Hepatocyte (in vitro differentiated cells): ENCODE results near the gene DAAM2. TPM values are rescaled to one million over a fixed set of nuclear protein-coding genes. Genes with fewer than 3 reads are reported as not detected.

Experiments
- DNase-seq: peaks from one replicate; pipeline ENCODE4 v3.0.0-alpha.2; 2016; ENCODE audit warnings: low spot score
- H2AFZ ChIP-seq: fragments of 200-600 bp; sonication (generic); 2 replicates; pipeline ENCODE4 v1.6.0; 2016; ENCODE audit warnings: antibody characterized with exemption, mild to moderate bottlenecking
- H3K27ac ChIP-seq: fragments of 200-600 bp; sonication (generic); 2 replicates; pipeline ENCODE4 v1.5.1; 2016; ENCODE audit warnings: mild to moderate bottlenecking
- H3K27me3 ChIP-seq: fragments of 200-600 bp; sonication (generic); 2 replicates; pipeline ENCODE4 v1.6.1; 2016
- H3K36me3 ChIP-seq: fragments of 200-600 bp; sonication (generic); replicated peaks from 2 replicates; pipeline ENCODE4 v1.5.1; 2016; ENCODE audit warnings: low read depth; ENCODE audit not compliant: insufficient read depth
- H3K4me1 ChIP-seq: fragments of 200-600 bp; sonication (generic); 2 replicates; pipeline ENCODE4 v1.5.1; 2016; ENCODE audit warnings: mild to moderate bottlenecking, moderate library complexity; ENCODE audit not compliant: insufficient read depth
- H3K4me2 ChIP-seq: fragments of 200-600 bp; sonication (generic); 2 replicates; pipeline ENCODE4 v1.6.0; 2016
- H3K4me3 ChIP-seq: fragments of 200-600 bp; sonication (generic); 2 replicates; pipeline ENCODE4 v1.5.1; 2016; ENCODE audit warnings: mild to moderate bottlenecking
- H3K79me2 ChIP-seq: fragments of 200-600 bp; sonication (generic); 2 replicates; pipeline ENCODE4 v1.6.0; 2017; ENCODE audit warnings: mild to moderate bottlenecking
- H3K9me2 ChIP-seq: fragments of 200-600 bp; sonication (generic); replicated peaks from 2 replicates; pipeline ENCODE4 v1.6.0; 2017; ENCODE audit warnings: mild to moderate bottlenecking; ENCODE audit not compliant: insufficient read depth
- H3K9me3 ChIP-seq: fragments of 200-600 bp; sonication (generic); 2 replicates; pipeline ENCODE4 v1.5.1; 2016; ENCODE audit warnings: low read depth, mild to moderate bottlenecking
- H4K20me1 ChIP-seq: fragments of 200-600 bp; sonication (generic); 2 replicates; pipeline ENCODE4 v1.6.0; 2016; ENCODE audit warnings: mild to moderate bottlenecking; ENCODE audit not compliant: insufficient read depth, poor library complexity, severe bottlenecking
- EZH2 ChIP-seq: fragments of 200-600 bp; sonication (generic); IDR thresholded peaks from 2 replicates; pipeline ENCODE4 v1.6.1; 2016; ENCODE audit warnings: antibody characterized with exemption, mild to moderate bottlenecking, borderline replicate concordance
- EZH2phosphoT487 ChIP-seq: fragments of 200-600 bp; sonication (generic); IDR thresholded peaks from one replicate; pipeline ENCODE4 v1.6.1; 2018; ENCODE audit warnings: antibody characterized with exemption, mild to moderate bottlenecking, low read depth, moderate library complexity; ENCODE audit not compliant: unreplicated experiment, severe bottlenecking
- WGBS: methylation state at CpG from one replicate; pipeline ENCODE4 v1.1.6; 2016; ENCODE audit warnings: low lambda C conversion rate; ENCODE audit errors: missing lambda C conversion rate; 5-methylcytosine and 5-hydroxymethylcytosine counted together
- polyA plus RNA-seq: library from polyadenylated mRNA; unstranded; fragments of >200 nt; fragmentation: Nextera tagmentation; extraction: Ambion mirVana; gene quantifications from 2 replicates; pipeline ENCODE4 v1.2.1, GENCODE V29; 2016
- total RNA-seq: library from RNA; depleted of rRNA; stranded (reverse); fragments of >200 nt; gene quantifications from 2 replicates; pipeline ENCODE4 v1.2.3, GENCODE V29; 2014
- TF ChIP-seq, protein P1 (sequence below): fragments of 200-600 bp; sonication (generic); IDR thresholded peaks from 2 replicates; pipeline ENCODE4 v1.5.1; 2016; ENCODE audit warnings: antibody characterized with exemption, mild to moderate bottlenecking; ENCODE audit not compliant: poor library complexity

Gene DAAM2
- total and polyA plus RNA-seq, 2 experiments from 2014 or later, result 11.7 to 15.1 TPM

GRCh38 chr6:39879535-39879934, 87.4 kb downstream of the DAAM2 start:
- H2AFZ ChIP-seq, result no peak overlapping the region
- TF ChIP-seq EZH2phosphoT487, result no peak
- TF ChIP-seq, protein P1, sequence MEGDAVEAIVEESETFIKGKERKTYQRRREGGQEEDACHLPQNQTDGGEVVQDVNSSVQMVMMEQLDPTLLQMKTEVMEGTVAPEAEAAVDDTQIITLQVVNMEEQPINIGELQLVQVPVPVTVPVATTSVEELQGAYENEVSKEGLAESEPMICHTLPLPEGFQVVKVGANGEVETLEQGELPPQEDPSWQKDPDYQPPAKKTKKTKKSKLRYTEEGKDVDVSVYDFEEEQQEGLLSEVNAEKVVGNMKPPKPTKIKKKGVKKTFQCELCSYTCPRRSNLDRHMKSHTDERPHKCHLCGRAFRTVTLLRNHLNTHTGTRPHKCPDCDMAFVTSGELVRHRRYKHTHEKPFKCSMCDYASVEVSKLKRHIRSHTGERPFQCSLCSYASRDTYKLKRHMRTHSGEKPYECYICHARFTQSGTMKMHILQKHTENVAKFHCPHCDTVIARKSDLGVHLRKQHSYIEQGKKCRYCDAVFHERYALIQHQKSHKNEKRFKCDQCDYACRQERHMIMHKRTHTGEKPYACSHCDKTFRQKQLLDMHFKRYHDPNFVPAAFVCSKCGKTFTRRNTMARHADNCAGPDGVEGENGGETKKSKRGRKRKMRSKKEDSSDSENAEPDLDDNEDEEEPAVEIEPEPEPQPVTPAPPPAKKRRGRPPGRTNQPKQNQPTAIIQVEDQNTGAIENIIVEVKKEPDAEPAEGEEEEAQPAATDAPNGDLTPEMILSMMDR, result no peak
- TF ChIP-seq EZH2, result no peak
- no peaks in the 10 kb centered on the region for H3K79me2 ChIP-seq
- 84% methylated on average over 3 of the region's 3 CpGs for WGBS
- H3K27me3 ChIP-seq, result no peaks in the 10 kb centered on the region
- H3K9me2 ChIP-seq, result no peaks in the 10 kb centered on the region
- no peak overlapping the region for H3K4me2 ChIP-seq
- H3K27ac ChIP-seq, result no peak overlapping the region
- no peak overlapping the region for H3K4me3 ChIP-seq
- peaks cover 4% of the 10 kb centered on the region for H3K4me1 ChIP-seq
- no peaks in the 10 kb centered on the region for H3K36me3 ChIP-seq
- no peak for DNase-seq
- no peaks in the 10 kb centered on the region for H4K20me1 ChIP-seq
- no peaks in the 10 kb centered on the region for H3K9me3 ChIP-seq

GRCh38 chr6:39880594-39880993, 88.4 kb downstream of the DAAM2 start:
- Histone ChIP-seq H3K9me2 (no peaks in the 10 kb centered on the region), H3K4me3 (no peak overlapping the region), H3K27ac (no peak overlapping the region), H3K9me3 (no peaks in the 10 kb centered on the region), H3K79me2 (no peaks in the 10 kb centered on the region), H4K20me1 (no peaks in the 10 kb centered on the region), H3K4me2 (no peak overlapping the region), H3K27me3 (no peaks in the 10 kb centered on the region), H3K4me1 (peaks cover 4% of the 10 kb centered on the region), H3K36me3 (no peaks in the 10 kb centered on the region), H2AFZ (no peak overlapping the region)
- WGBS, result 83% methylated on average over 4 of the region's 4 CpGs
- no peak for TF ChIP-seq EZH2phosphoT487
- no peak for TF ChIP-seq EZH2
- TF ChIP-seq, protein P1, result no peak
- DNase-seq, result no peak

DNA sequence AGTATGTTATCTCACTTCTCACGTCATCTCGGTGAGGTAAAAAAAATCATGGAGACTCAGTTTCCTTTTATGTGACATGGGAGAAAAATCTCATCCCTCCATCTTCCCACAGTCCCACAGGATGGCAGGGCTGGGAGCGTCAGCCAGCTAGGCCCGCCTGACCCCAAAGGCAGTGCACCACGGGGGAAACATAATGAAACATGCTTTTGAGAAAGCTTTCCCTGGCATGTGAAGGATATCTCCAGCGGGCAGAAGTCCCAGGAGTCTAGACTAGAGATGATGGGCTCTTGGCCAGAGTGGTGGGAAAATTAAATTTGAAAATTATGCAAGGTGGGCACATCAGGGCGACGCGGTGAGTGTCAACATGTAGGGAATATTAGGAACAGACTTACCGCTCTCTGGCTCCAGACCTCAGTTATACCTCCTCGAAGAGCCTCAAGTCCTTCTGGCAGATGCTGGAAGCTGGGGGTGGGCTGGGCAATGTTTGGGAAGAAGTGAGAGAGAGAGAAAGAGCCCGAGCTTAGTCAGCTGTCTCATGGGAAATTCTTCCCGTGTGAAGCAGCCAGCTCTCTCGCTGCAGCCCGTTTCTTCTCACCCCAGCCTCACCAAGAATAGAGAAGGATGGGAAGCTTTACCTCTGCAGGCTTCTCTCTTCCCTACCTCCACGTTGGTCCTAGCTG, 89.8 kb downstream of the DAAM2 start:
- no peaks in the 10 kb centered on the region for H3K9me3 ChIP-seq
- H3K4me3 ChIP-seq, result no peak overlapping the region
- H3K9me2 ChIP-seq, result no peaks in the 10 kb centered on the region
- DNase-seq, result no peak
- H3K4me2 ChIP-seq, result no peak overlapping the region
- WGBS, result 84% methylated on average over 16 of the region's 16 CpGs
- H3K79me2 ChIP-seq, result no peaks in the 10 kb centered on the region
- peaks cover 8% of the 10 kb centered on the region for H3K4me1 ChIP-seq
- TF ChIP-seq EZH2, result no peak
- TF ChIP-seq EZH2phosphoT487, result no peak
- TF ChIP-seq, protein P1, result no peak
- no peaks in the 10 kb centered on the region for H3K36me3 ChIP-seq
- no peak overlapping the region for H2AFZ ChIP-seq
- no peaks in the 10 kb centered on the region for H4K20me1 ChIP-seq
- H3K27ac ChIP-seq, result no peak overlapping the region
- H3K27me3 ChIP-seq, result no peaks in the 10 kb centered on the region

DNA sequence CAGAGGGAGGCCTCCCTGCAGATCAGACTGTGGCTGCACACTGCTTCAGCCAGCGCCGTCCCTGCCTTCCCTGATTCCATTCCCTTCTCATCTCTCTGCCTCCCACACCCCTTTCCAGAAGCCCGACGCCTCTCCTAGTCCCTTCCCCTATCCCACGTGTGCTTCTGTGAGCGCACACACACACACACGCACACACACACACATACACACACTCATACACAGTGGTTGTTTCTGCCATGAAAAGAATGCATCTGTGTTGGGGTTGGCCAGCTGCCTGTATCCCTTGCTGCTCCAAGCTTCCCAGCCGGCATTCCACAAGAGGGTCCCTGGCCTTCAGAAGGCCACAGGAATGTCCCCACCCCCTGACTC, 90.3 kb downstream of the DAAM2 start:
- H2AFZ ChIP-seq, result no peak overlapping the region

More for the DNA sequence above, 90.3 kb downstream of the DAAM2 start:
- DNase-seq, result peak; percentile 33
- H3K4me1 ChIP-seq, result peaks cover 13% of the 10 kb centered on the region
- H3K36me3 ChIP-seq, result no peaks in the 10 kb centered on the region
- no peaks in the 10 kb centered on the region for H3K79me2 ChIP-seq
- TF ChIP-seq, protein P1, result no peak
- no peak for TF ChIP-seq EZH2
- no peak overlapping the region for H3K4me2 ChIP-seq
- H3K9me2 ChIP-seq, result no peaks in the 10 kb centered on the region
- no peaks in the 10 kb centered on the region for H4K20me1 ChIP-seq
- no peaks in the 10 kb centered on the region for H3K9me3 ChIP-seq
- 59% methylated on average over 7 of the region's 8 CpGs for WGBS
- H3K27ac ChIP-seq, result peak overlapping the region; percentile 68
- no peaks in the 10 kb centered on the region for H3K27me3 ChIP-seq
- H3K4me3 ChIP-seq, result no peak overlapping the region
